Trophoblast cell (in vitro differentiated cells and primary cell): ENCODE data around the gene C2orf15.
"Not testable (repeated sequence)": the region's sequence is repeated elsewhere in the genome, so short reads cannot be mapped to it uniquely, and the experiment has no call there.

Source experiments
- DNase-seq, 2 donors: peaks; one replicate each; pipeline ENCODE4 v3.0.0-alpha.2; 2016
- H2AFZ ChIP-seq: 2 replicates; pipeline ENCODE4 v1.6.1; 2013; ENCODE audit warnings: low read length, moderate library complexity, mild to moderate bottlenecking; ENCODE audit not compliant: insufficient read depth, poor library complexity
- H2AK5ac ChIP-seq: 2 replicates; pipeline ENCODE4 v1.6.1; 2013; ENCODE audit warnings: mild to moderate bottlenecking, low read length
- H2BK120ac ChIP-seq: 2 replicates; pipeline ENCODE4 v1.6.1; 2013; ENCODE audit warnings: low read length, mild to moderate bottlenecking, moderate library complexity; ENCODE audit not compliant: insufficient read depth, poor library complexity
- H2BK12ac ChIP-seq: 2 replicates; pipeline ENCODE4 v1.6.1; 2013; ENCODE audit warnings: mild to moderate bottlenecking, low read length, moderate library complexity
- H2BK5ac ChIP-seq: 2 replicates; pipeline ENCODE4 v1.6.1; 2013; ENCODE audit warnings: low read length, low read depth, moderate library complexity, mild to moderate bottlenecking; ENCODE audit not compliant: poor library complexity
- H3K14ac ChIP-seq: 2 replicates; pipeline ENCODE4 v1.6.1; 2013; ENCODE audit warnings: mild to moderate bottlenecking, low read length
- H3K18ac ChIP-seq: 2 replicates; pipeline ENCODE4 v1.6.1; 2013; ENCODE audit warnings: mild to moderate bottlenecking, low read length
- H3K23ac ChIP-seq: 2 replicates; pipeline ENCODE4 v1.6.1; 2013; ENCODE audit warnings: low read length
- H3K27ac ChIP-seq: 2 replicates; pipeline ENCODE4 v1.5.1; 2013; ENCODE audit warnings: low read depth, mild to moderate bottlenecking, inconsistent platforms, low read length, moderate library complexity
- H3K27me3 ChIP-seq: 2 replicates; pipeline ENCODE4 v1.6.1; 2013; ENCODE audit warnings: inconsistent platforms, mild to moderate bottlenecking, low read length, moderate library complexity; ENCODE audit not compliant: insufficient read depth
- H3K36me3 ChIP-seq, 2 experiments: 1 replicate in 1 of 2; 2 replicates in 1 of 2; pipeline ENCODE4 v1.6.1; 2013; ENCODE audit warnings: low read length in 2 of 2, mild to moderate bottlenecking in 2 of 2, moderate library complexity in 1 of 2; ENCODE audit not compliant: insufficient read depth in 2 of 2, control insufficient read depth in 1 of 2
- H3K4ac ChIP-seq: 2 replicates; pipeline ENCODE4 v1.6.1; 2013; ENCODE audit warnings: low read depth, mild to moderate bottlenecking, low read length, moderate library complexity
- H3K4me1 ChIP-seq, 2 experiments: 1 replicate in 1 of 2; 2 replicates in 1 of 2; pipeline ENCODE4 v1.6.1; 2013; ENCODE audit warnings: low read length in 2 of 2, mild to moderate bottlenecking in 2 of 2, moderate library complexity in 1 of 2; ENCODE audit not compliant: insufficient read depth in 2 of 2, control insufficient read depth in 1 of 2
- H3K4me2 ChIP-seq: 2 replicates; pipeline ENCODE4 v1.6.1; 2013; ENCODE audit warnings: inconsistent platforms, mild to moderate bottlenecking, low read length, moderate library complexity
- H3K4me3 ChIP-seq: 2 replicates; pipeline ENCODE4 v1.5.1; 2013; ENCODE audit warnings: mild to moderate bottlenecking, low read depth, low read length, inconsistent platforms
- H3K79me1 ChIP-seq: one replicate; pipeline ENCODE4 v1.6.1; 2013; ENCODE audit warnings: low read length
- H3K79me2 ChIP-seq: 2 replicates; pipeline ENCODE4 v1.6.1; 2013; ENCODE audit warnings: low read length, mild to moderate bottlenecking; ENCODE audit not compliant: control insufficient read depth, insufficient read depth, poor library complexity
- H3K9ac ChIP-seq: 2 replicates; pipeline ENCODE4 v1.6.1; 2013; ENCODE audit warnings: mild to moderate bottlenecking, low read length
- H3K9me3 ChIP-seq: 2 replicates; pipeline ENCODE4 v1.6.1; 2013; ENCODE audit warnings: low read depth, mild to moderate bottlenecking, control low read depth, inconsistent platforms, low read length; ENCODE audit not compliant: insufficient read depth
- H4K12ac ChIP-seq: 2 replicates; pipeline ENCODE4 v1.6.1; 2013; ENCODE audit warnings: low read depth, mild to moderate bottlenecking, low read length, moderate library complexity
- H4K8ac ChIP-seq: 2 replicates; pipeline ENCODE4 v1.6.1; 2013; ENCODE audit warnings: low read depth, mild to moderate bottlenecking, low read length, moderate library complexity
- H4K91ac ChIP-seq: one replicate; pipeline ENCODE4 v1.6.1; 2013; ENCODE audit warnings: low read depth, mild to moderate bottlenecking, low read length, moderate library complexity
- WGBS: extraction: QIAGEN DNeasy Blood & Tissue Kit; methylation state at CpG from one replicate; pipeline ENCODE4 v1.1.7; 2013; ENCODE audit warnings: missing lambda C conversion rate; ENCODE audit not compliant: insufficient read length, insufficient coverage; ENCODE audit errors: extremely low coverage; 5-methylcytosine and 5-hydroxymethylcytosine counted together

Gene C2orf15

DNA sequence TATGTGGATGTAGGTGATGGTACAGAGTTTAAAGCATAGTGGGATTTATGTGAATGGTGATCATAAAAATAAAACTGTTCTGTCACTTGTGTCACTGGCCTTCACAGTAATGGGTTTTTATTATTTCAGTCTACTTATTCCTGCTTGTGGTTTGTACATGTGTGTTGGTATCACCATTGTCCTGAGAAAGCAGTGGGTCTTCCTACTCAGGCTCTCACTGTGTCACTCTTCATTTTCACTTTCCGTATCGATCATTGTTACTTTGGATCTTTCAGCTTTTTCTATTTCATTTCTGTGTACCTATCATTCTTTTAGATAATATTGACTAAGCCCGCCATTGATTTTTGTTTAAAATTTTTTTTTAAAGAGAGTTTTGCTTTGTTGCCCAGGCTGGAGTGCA lies 46.9 kb downstream of the C2orf15 start:
- no peak overlapping the region for H4K91ac ChIP-seq
- peaks cover 0 to 5% of the 10 kb centered on the region in 2 experiments for H3K36me3 ChIP-seq
- H3K4me2 ChIP-seq: no peak overlapping the region
- no peak overlapping the region for H4K12ac ChIP-seq
- no peak overlapping the region for H3K18ac ChIP-seq
- no peak overlapping the region for H3K14ac ChIP-seq
- H4K8ac ChIP-seq: no peak overlapping the region
- H3K4me1 ChIP-seq: peaks cover 0 to 4% of the 10 kb centered on the region in 2 experiments
- no peaks in the 10 kb centered on the region for H3K27me3 ChIP-seq
- no peak overlapping the region for H2BK5ac ChIP-seq
- H3K9ac ChIP-seq: no peak overlapping the region
- H3K23ac ChIP-seq: no peak overlapping the region
- DNase-seq: no peak
- H3K9me3 ChIP-seq: no peaks in the 10 kb centered on the region
- no peak overlapping the region for H2AK5ac ChIP-seq
- H3K27ac ChIP-seq: no peak overlapping the region
- H3K79me1 ChIP-seq: no peaks in the 10 kb centered on the region
- no peaks in the 10 kb centered on the region for H3K79me2 ChIP-seq
- H2BK12ac ChIP-seq: no peak overlapping the region
- no CpG with 5 or more reads among the region's 3 CpGs for WGBS
- no peak overlapping the region for H3K4me3 ChIP-seq
- H3K4ac ChIP-seq: no peak overlapping the region
- no peak overlapping the region for H2BK120ac ChIP-seq
- no peak overlapping the region for H2AFZ ChIP-seq

DNA sequence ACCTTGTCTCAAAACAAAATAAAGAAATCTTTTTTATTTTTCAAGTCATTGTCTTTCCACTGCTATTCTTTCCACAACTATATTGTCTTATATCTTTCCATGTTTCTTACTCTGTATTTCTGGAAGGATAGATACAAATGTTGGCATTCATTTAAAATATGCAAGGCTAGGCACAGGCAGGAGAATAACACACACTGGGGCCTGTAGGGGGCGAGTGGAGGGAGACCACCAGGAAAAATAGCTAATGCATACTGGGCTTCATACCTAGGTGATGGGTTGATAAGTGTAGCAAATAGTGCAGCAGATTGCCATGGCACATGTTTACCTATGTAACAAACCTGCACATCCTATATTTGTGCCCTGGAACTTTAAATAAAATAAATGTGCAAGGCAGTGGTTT lies 49.0 kb downstream of the C2orf15 start:
- Histone ChIP-seq H3K18ac (no peak overlapping the region), H2BK120ac (no peak overlapping the region), H4K12ac (no peak overlapping the region), H3K9ac (no peak overlapping the region), H2AFZ (no peak overlapping the region), H3K4me2 (no peak overlapping the region), H4K91ac (no peak overlapping the region), H3K27ac (no peak overlapping the region), H3K27me3 (no peaks in the 10 kb centered on the region), H3K4me3 (no peak overlapping the region), H3K4me1 (no peaks in the 10 kb centered on the region), H2BK5ac (no peak overlapping the region), H4K8ac (no peak overlapping the region), H3K79me2 (no peaks in the 10 kb centered on the region), H3K14ac (no peak overlapping the region), H3K4ac (no peak overlapping the region), H3K9me3 (no peaks in the 10 kb centered on the region), H3K79me1 (no peaks in the 10 kb centered on the region), H3K36me3 (peaks cover 3 to 7% of the 10 kb centered on the region in 2 experiments), H2AK5ac (no peak overlapping the region), H2BK12ac (no peak overlapping the region), H3K23ac (no peak overlapping the region)
- no peak for DNase-seq
- no CpG with 5 or more reads among the region's 1 CpG for WGBS

DNA sequence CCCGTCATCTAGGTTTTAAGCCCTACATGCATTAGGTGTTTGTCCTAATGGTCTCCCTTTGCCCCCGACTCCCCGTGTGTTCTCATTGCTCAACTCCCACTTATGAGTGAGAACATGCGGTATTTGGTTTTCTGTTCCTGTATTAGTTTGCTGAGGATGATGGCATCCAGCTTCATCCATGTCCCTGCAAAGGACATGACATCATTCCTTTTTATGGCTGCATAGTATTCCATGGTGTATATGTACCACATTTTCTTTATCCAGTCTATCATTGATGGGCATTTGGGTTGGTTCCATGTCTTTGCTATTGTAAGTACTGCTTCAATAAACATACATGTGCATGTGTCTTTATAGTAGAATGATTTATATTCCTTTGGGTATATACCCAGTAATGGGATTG lies 50.9 kb downstream of the C2orf15 start:
- H3K4me3 ChIP-seq, H2AFZ ChIP-seq, H2BK12ac ChIP-seq, DNase-seq, H3K23ac ChIP-seq, H3K79me1 ChIP-seq, H4K8ac ChIP-seq, H3K4ac ChIP-seq, H3K27me3 ChIP-seq, H3K79me2 ChIP-seq, H3K27ac ChIP-seq, H3K14ac ChIP-seq, H3K18ac ChIP-seq, H2BK120ac ChIP-seq, H4K91ac ChIP-seq, H4K12ac ChIP-seq, H3K4me1 ChIP-seq, H3K9ac ChIP-seq, H3K9me3 ChIP-seq, H2AK5ac ChIP-seq, H3K4me2 ChIP-seq, H2BK5ac ChIP-seq: not testable (repeated sequence)
- H3K36me3 ChIP-seq: peaks cover 10 to 14% of the 10 kb centered on the region in 2 experiments
- WGBS: no CpG with 5 or more reads among the region's 4 CpGs

DNA sequence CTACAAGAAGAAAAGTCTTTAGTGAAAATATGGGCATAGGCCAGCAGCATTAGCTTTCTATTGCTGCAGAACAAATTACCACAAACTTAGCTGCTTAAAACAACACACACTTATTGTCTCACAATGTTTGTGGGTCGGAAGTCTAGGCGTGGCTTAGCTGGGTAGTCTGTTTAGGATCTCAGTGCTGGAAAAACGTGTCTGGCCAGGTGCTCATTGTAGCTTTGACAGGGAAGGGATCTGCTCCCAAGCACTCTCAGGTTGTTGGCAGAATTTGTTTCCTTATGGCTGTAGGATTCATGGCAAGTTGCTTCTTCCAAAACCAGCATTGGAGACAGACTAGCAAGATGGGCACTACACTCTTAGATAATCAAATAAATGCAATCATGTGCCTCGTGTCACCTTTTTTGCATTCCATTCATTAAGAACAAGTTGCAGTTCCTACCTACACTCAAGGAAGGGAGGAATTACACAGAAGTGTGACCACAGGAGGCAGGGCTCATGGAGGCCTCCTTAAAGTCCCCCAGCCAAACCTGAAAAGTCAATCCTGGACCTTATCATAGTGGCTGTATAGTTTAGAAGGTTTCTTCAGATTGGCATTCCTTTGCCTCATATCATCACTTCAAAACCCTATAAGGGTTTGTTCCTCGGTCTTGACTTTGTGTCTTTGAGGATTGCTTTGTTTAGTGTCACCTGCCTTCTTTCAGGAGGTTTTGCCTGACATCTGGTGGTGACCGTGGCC lies 56.8 kb downstream of the C2orf15 start:
- H2BK120ac ChIP-seq: no peak overlapping the region
- H2AFZ ChIP-seq: no peak overlapping the region
- peaks cover 9 to 13% of the 10 kb centered on the region in 2 experiments for H3K36me3 ChIP-seq
- no peaks in the 10 kb centered on the region for H3K79me2 ChIP-seq
- H3K4me1 ChIP-seq: peaks cover 10 to 12% of the 10 kb centered on the region in 2 experiments
- H3K4ac ChIP-seq: no peak overlapping the region
- H3K23ac ChIP-seq: no peak overlapping the region
- H2AK5ac ChIP-seq: no peak overlapping the region
- no peak overlapping the region for H4K12ac ChIP-seq
- no peak overlapping the region for H2BK12ac ChIP-seq
- H3K9me3 ChIP-seq: no peaks in the 10 kb centered on the region
- no peak overlapping the region for H2BK5ac ChIP-seq
- H3K27me3 ChIP-seq: no peaks in the 10 kb centered on the region
- peaks cover 5% of the 10 kb centered on the region for H3K79me1 ChIP-seq
- H3K4me3 ChIP-seq: no peak overlapping the region
- H3K14ac ChIP-seq: no peak overlapping the region
- no peak overlapping the region for H4K91ac ChIP-seq
- H3K4me2 ChIP-seq: peak overlapping the region; percentile 53
- H3K27ac ChIP-seq: peak overlapping the region; percentile 72
- no CpG with 5 or more reads among the region's 6 CpGs for WGBS
- no peak overlapping the region for H3K18ac ChIP-seq
- no peak overlapping the region for H3K9ac ChIP-seq
- peak in 1 of 2 donors; percentile 23 for DNase-seq
- H4K8ac ChIP-seq: no peak overlapping the region
